Activated CD8-positive, alpha-beta memory T cell treated with anti-CD3 and anti-CD28 coated beads for 4 hours (primary cell): Measurements from ENCODE around the gene NOS3.
A peak's percentile ranks its signal among the peaks of the same experiment; 100 is the strongest.

Source experiments
- DNase-seq, 2 donors: peaks; one replicate each; pipeline ENCODE4 v3.0.0-alpha.2; 2020; ENCODE audit warnings: low read depth in 2 of 2

NOS3 gene

GRCh38 chr7:150990416-150991186 is at the start of gene NOS3:
Gene NOS3, plus strand, starts transcription at chr7:150991017. Its CDS starts 2,787 bp downstream, at chr7:150993804.
- no peak for DNase-seq

- no peak for DNase-seq
Observed at GRCh38 chr7:150941351-150942000, 49.3 kb upstream of the NOS3 start.

- peak in 1 of 2 donors; percentile 11 for DNase-seq
Observed at GRCh38 chr7:150942001-150942590, 48.7 kb upstream of the NOS3 start.

GRCh38 chr7:150942591-150943452 is 48.0 kb upstream of the NOS3 start:
- DNase-seq: no peak

GRCh38 chr7:150943453-150943814 is 47.4 kb upstream of the NOS3 start:
- DNase-seq: no peak

- no peak for DNase-seq
Observed at GRCh38 chr7:150944066-150945042, 46.5 kb upstream of the NOS3 start.

GRCh38 chr7:150945171-150945852 is 45.5 kb upstream of the NOS3 start:
- no peak for DNase-seq

GRCh38 chr7:150945853-150946420 is 44.9 kb upstream of the NOS3 start:
- DNase-seq: no peak

GRCh38 chr7:150946421-150947240 is 44.2 kb upstream of the NOS3 start:
- DNase-seq: no peak

- no peak for DNase-seq
Observed at GRCh38 chr7:150947241-150947745, 43.5 kb upstream of the NOS3 start.

GRCh38 chr7:150947761-150948651 is 42.8 kb upstream of the NOS3 start:
- no peak for DNase-seq

- no peak for DNase-seq
Observed at GRCh38 chr7:150948791-150949251, 42.0 kb upstream of the NOS3 start.

- DNase-seq: no peak
Observed at GRCh38 chr7:150949564-150949963, 41.3 kb upstream of the NOS3 start.

GRCh38 chr7:150949971-150950491 is 40.8 kb upstream of the NOS3 start:
- DNase-seq: no peak

GRCh38 chr7:150950496-150951180 is 40.2 kb upstream of the NOS3 start:
- DNase-seq: no peak

- DNase-seq: no peak
Observed at GRCh38 chr7:150951181-150951520, 39.7 kb upstream of the NOS3 start.

GRCh38 chr7:150951521-150951920 is 39.3 kb upstream of the NOS3 start:
- DNase-seq: no peak
